IMR-90 (cell line): Measurements from ENCODE around the gene VPS26B. TPM values are rescaled to one million over a fixed set of nuclear protein-coding genes. Genes with fewer than 3 reads are reported as not detected.
A peak's percentile ranks its signal among the peaks of the same experiment; 100 is the strongest.

Experiments
- ATAC-seq: fragments of 200-7000 bp; cut with Tn5 transposase; 2 replicates; pipeline ENCODE4 v1.9.1; 2020; ENCODE audit warnings: low read depth, mild to moderate bottlenecking, moderate library complexity
- Bru-seq: library from RNA; stranded (reverse); fragments of 400-500 nt; gene quantifications from one replicate; lab custom pipeline; 2021; lab: Mats Ljungman, UMichigan
- BruChase-seq, 2 experiments: library from RNA; stranded (reverse); fragments of 400-500 nt; gene quantifications; one replicate each; lab custom pipeline; 2021; lab: Mats Ljungman, UMichigan
- BruUV-seq: library from RNA; stranded (reverse); fragments of 400-500 nt; replicated peaks from 2 replicates; lab custom pipeline; 2021; lab: Mats Ljungman, UMichigan
- CTCF ChIA-PET: fragments of 300-600 bp; formaldehyde crosslinking; extraction: SDS; loops from one replicate; lab custom pipeline; 2021; ENCODE audit warnings: antibody characterized with exemption; lab: Yijun Ruan, JAX
- POLR2A ChIA-PET: fragments of 300-600 bp; sonication (Branson Sonifier 250); formaldehyde crosslinking; loops from one replicate; lab custom pipeline; 2022; ENCODE audit warnings: antibody characterized with exemption; ENCODE audit not compliant: unreplicated experiment; lab: Charles Lee
- DNase-seq: peaks from one replicate; pipeline ENCODE4 v3.0.0; 2013
- H2AFZ ChIP-seq: replicated peaks from 2 replicates; pipeline ENCODE3; 2013; ENCODE audit warnings: low read length, mild to moderate bottlenecking; ENCODE audit not compliant: poor library complexity
- H2AK5ac ChIP-seq: 2 replicates; pipeline ENCODE4 v1.6.1; 2013; ENCODE audit warnings: low read depth, low read length, inconsistent platforms
- H2AK9ac ChIP-seq: replicated peaks from 2 replicates; pipeline ENCODE3; 2013; ENCODE audit warnings: mild to moderate bottlenecking, low read depth, low read length, moderate library complexity; ENCODE audit not compliant: poor library complexity
- H2BK120ac ChIP-seq: 2 replicates; pipeline ENCODE4 v1.6.1; 2013; ENCODE audit warnings: low read depth, low read length, inconsistent platforms
- H2BK15ac ChIP-seq: 3 replicates; pipeline ENCODE4 v1.6.1; 2013; ENCODE audit warnings: low read depth, low read length, inconsistent platforms
- H2BK20ac ChIP-seq: 2 replicates; pipeline ENCODE4 v1.6.1; 2013; ENCODE audit warnings: low read depth, mild to moderate bottlenecking, inconsistent platforms, low read length, moderate library complexity
- H2BK5ac ChIP-seq: 2 replicates; pipeline ENCODE4 v1.6.1; 2013; ENCODE audit warnings: mild to moderate bottlenecking, low read depth, low read length, inconsistent platforms; ENCODE audit not compliant: poor library complexity, severe bottlenecking
- H3K14ac ChIP-seq: replicated peaks from 2 replicates; pipeline ENCODE4 v1.6.1; 2013; ENCODE audit warnings: low read depth, low read length, inconsistent platforms
- H3K18ac ChIP-seq: 2 replicates; pipeline ENCODE4 v1.6.1; 2013; ENCODE audit warnings: low read depth, low read length, control low read depth
- H3K23ac ChIP-seq: 2 replicates; pipeline ENCODE4 v1.6.1; 2013; ENCODE audit warnings: low read depth, low read length, inconsistent platforms
- H3K27ac ChIP-seq: 2 replicates; pipeline ENCODE4 v1.5.1; 2013; ENCODE audit warnings: mild to moderate bottlenecking, control low read depth, low read length; ENCODE audit not compliant: insufficient read depth
- H3K27me3 ChIP-seq: 2 replicates; pipeline ENCODE4 v1.6.1; 2013; ENCODE audit warnings: low read length; ENCODE audit not compliant: control insufficient read depth, insufficient read depth
- H3K36me3 ChIP-seq: 2 replicates; pipeline ENCODE4 v1.6.1; 2013; ENCODE audit warnings: low read length, mixed read lengths; ENCODE audit not compliant: control insufficient read depth, insufficient read depth
- H3K4ac ChIP-seq: 2 replicates; pipeline ENCODE4 v1.6.1; 2013; ENCODE audit warnings: low read depth, low read length, inconsistent platforms
- H3K4me1 ChIP-seq: 2 replicates; pipeline ENCODE4 v1.6.1; 2013; ENCODE audit warnings: low read length, mixed read lengths; ENCODE audit not compliant: control insufficient read depth, insufficient read depth
- H3K4me2 ChIP-seq: 2 replicates; pipeline ENCODE4 v1.6.1; 2013; ENCODE audit warnings: low read depth, mild to moderate bottlenecking, control low read depth, low read length, moderate library complexity
- H3K4me3 ChIP-seq: 2 replicates; pipeline ENCODE4 v1.5.1; 2013; ENCODE audit warnings: low read depth, mild to moderate bottlenecking, control low read depth, low read length, moderate library complexity; ENCODE audit not compliant: insufficient read depth
- H3K56ac ChIP-seq: 2 replicates; pipeline ENCODE4 v1.6.1; 2013; ENCODE audit warnings: low read length, inconsistent platforms; ENCODE audit not compliant: insufficient read depth; ENCODE audit errors: extremely low read depth
- H3K79me1 ChIP-seq, 2 experiments: 2 replicates each; pipeline ENCODE4 v1.6.1; 2013; ENCODE audit warnings: low read length in 2 of 2, inconsistent platforms in 1 of 2, low read depth in 1 of 2
- H3K9ac ChIP-seq: 2 replicates; pipeline ENCODE4 v1.6.1; 2013; ENCODE audit warnings: low read depth, low read length, control low read depth
- H3K9me1 ChIP-seq: 2 replicates; pipeline ENCODE4 v1.6.1; 2013; ENCODE audit warnings: low read length, inconsistent platforms; ENCODE audit not compliant: insufficient read depth
- H3K9me3 ChIP-seq: 2 replicates; pipeline ENCODE4 v1.6.1; 2013; ENCODE audit warnings: low read length; ENCODE audit not compliant: control insufficient read depth, insufficient read depth
- H4K20me1 ChIP-seq: 2 replicates; pipeline ENCODE4 v1.6.1; 2013; ENCODE audit warnings: low read length, inconsistent platforms; ENCODE audit not compliant: insufficient read depth
- H4K5ac ChIP-seq: 2 replicates; pipeline ENCODE4 v1.6.1; 2013; ENCODE audit warnings: mild to moderate bottlenecking, low read depth, low read length, control low read depth
- H4K8ac ChIP-seq, 2 experiments: 2 replicates each; pipeline ENCODE4 v1.6.1; 2013; ENCODE audit warnings: low read depth in 2 of 2, low read length in 2 of 2, control low read depth in 1 of 2, inconsistent platforms in 1 of 2
- H4K91ac ChIP-seq: 2 replicates; pipeline ENCODE4 v1.6.1; 2013; ENCODE audit warnings: low read depth, low read length, inconsistent platforms; ENCODE audit not compliant: insufficient read depth
- BHLHE40 ChIP-seq: fragments of 150-350 bp; IDR thresholded peaks from 2 replicates; pipeline ENCODE4 v1.6.1; 2016; ENCODE audit warnings: mild to moderate bottlenecking, low read depth, low read length
- CEBPB ChIP-seq: IDR thresholded peaks from 2 replicates; pipeline ENCODE4 v1.6.1; 2012; ENCODE audit warnings: low read depth, low read length, improper control_type of control experiment
- CTCF ChIP-seq: conservative IDR thresholded peaks from 2 replicates; pipeline ENCODE4 v1.5.1; 2012; ENCODE audit warnings: mild to moderate bottlenecking, low read depth, low read length, improper control_type of control experiment
- FOS ChIP-seq: fragments of 150-350 bp; IDR thresholded peaks from 2 replicates; pipeline ENCODE4 v1.6.1; 2016; ENCODE audit warnings: low read depth, low read length
- MAZ ChIP-seq: IDR thresholded peaks from 2 replicates; pipeline ENCODE4 v1.6.1; 2012; ENCODE audit warnings: low read depth, mild to moderate bottlenecking, low read length, improper control_type of control experiment, moderate library complexity, borderline replicate concordance
- MXI1 ChIP-seq: IDR thresholded peaks from 2 replicates; pipeline ENCODE4 v1.6.1; 2012; ENCODE audit warnings: low read depth, mild to moderate bottlenecking, low read length, moderate library complexity, borderline replicate concordance
- POLR2A ChIP-seq: IDR thresholded peaks from 2 replicates; pipeline ENCODE4 v1.6.1; 2012; ENCODE audit warnings: mild to moderate bottlenecking, low read depth, low read length
- RAD21 ChIP-seq: IDR thresholded peaks from 2 replicates; pipeline ENCODE4 v1.6.1; 2012; ENCODE audit warnings: low read length, improper control_type of control experiment
- USF2 ChIP-seq: fragments of 150-350 bp; IDR thresholded peaks from 2 replicates; pipeline ENCODE4 v1.6.1; 2017; ENCODE audit warnings: mild to moderate bottlenecking, antibody characterized with exemption, low read length, low read depth
- WGBS, 2 experiments: methylation state at CpG; one replicate each; pipeline versions ENCODE4 v1.1.5 to v1.1.7; 2013; ENCODE audit warnings: missing lambda C conversion rate in 2 of 2; ENCODE audit not compliant: insufficient read length in 1 of 2; ENCODE audit errors: extremely low coverage in 2 of 2; 5-methylcytosine and 5-hydroxymethylcytosine counted together
- dilution Hi-C: fragments of 300-500 bp; cut with HindIII; formaldehyde crosslinking; loops from one replicate; pipeline ENCODE4 v1.14.3; 2018; ENCODE audit warnings: low sequenced_read_pairs; ENCODE audit not compliant: unreplicated experiment
- in situ Hi-C: fragments of 300-500 bp; cut with MboI; formaldehyde crosslinking; loops from 3 replicates; pipeline ENCODE4 v1.14.3; 2019; ENCODE audit warnings: low sequenced_read_pairs, inconsistent platforms, mixed read lengths
- intact Hi-C: fragments of 100-400 bp; cut with micrococcal nuclease; formaldehyde crosslinking; loops from 2 replicates; pipeline ENCODE4 v1.10.0; 2022
- long read RNA-seq: library from polyadenylated mRNA; unstranded; transcript quantifications from one replicate; pipeline ENCODE4 v2.0.0, GENCODE V29; 2021; ENCODE audit not compliant: unreplicated experiment
- polyA plus RNA-seq, 3 experiments: library from polyadenylated mRNA; depleted of rRNA; stranded (reverse); fragments of >200 nt; gene quantifications; 2 replicates each; pipeline ENCODE4 v1.2.3, GENCODE V29; 2012; ENCODE audit warnings: low replicate concordance in 1 of 3
- total RNA-seq: library from RNA; depleted of rRNA; stranded (reverse); fragments of >200 nt; gene quantifications from 2 replicates; pipeline ENCODE4 v1.2.3, GENCODE V29; 2012; rRNA removed

Gene VPS26B
- 38.9 and 51.1 TPM in 2 replicates for total RNA-seq
- polyA plus RNA-seq (2012; rRNA removed), result 39.5 and 41.6 TPM in 2 replicates
- polyA plus RNA-seq (2012; cell fraction: cytosol; rRNA removed), result 31.6 and 35.7 TPM in 2 replicates
- polyA plus RNA-seq (2012; cell fraction: nucleus; rRNA removed; ENCODE audit: low replicate concordance), result 75.7 and 105 TPM in 2 replicates
- percentile 72 among the genes with signal in this experiment for Bru-seq, nascent RNA
- percentile 88 among the genes with signal in this experiment for BruChase-seq, experiment 1, labeled RNA remaining after a 6-hour chase
- BruChase-seq, experiment 2, labeled RNA remaining after a 2-hour chase, result percentile 89 among the genes with signal in this experiment
- long read RNA-seq, transcript VPS26B-201 (6 exons, 3,691 nt), result major isoform, 103 of 141 reads
- long read RNA-seq, partial matches to known transcripts, result 27 of 141 reads
- long read RNA-seq, other reads (novel, unspliced or antisense), result 9 of 141 reads

- Histone ChIP-seq H3K4me2 (peak within 1 kb of the TSS; percentile 96), H3K27me3 (no peaks in the 10 kb centered on the region), H4K8ac (peak within 1 kb of the TSS; percentile 77 to 81), H4K91ac (peak within 1 kb of the TSS; percentile 39), H2BK5ac (peak within 1 kb of the TSS; percentile 75), H3K4me1 (peaks cover 3% of the 10 kb centered on the region; the same call in 1 of the 2 replicates), H2AFZ (peak within 1 kb of the TSS; percentile 92), H3K4me3 (peak within 1 kb of the TSS; percentile 70), H3K79me1 (peaks cover 11 to 43% of the 10 kb centered on the region in 2 experiments), H3K9me3 (no peaks in the 10 kb centered on the region), H3K27ac (peak within 1 kb of the TSS; percentile 82), H3K4ac (peak within 1 kb of the TSS; percentile 77), H2BK20ac (no peak within 1 kb of the TSS), H3K23ac (peak within 1 kb of the TSS; percentile 91), H3K56ac (peak within 1 kb of the TSS; percentile 33), H4K20me1 (peaks cover 16% of the 10 kb centered on the region), H2BK120ac (peak within 1 kb of the TSS; percentile 21), H3K18ac (peak within 1 kb of the TSS; percentile 43), H3K9me1 (peaks cover 15% of the 10 kb centered on the region), H3K36me3 (peaks cover 2% of the 10 kb centered on the region), H2AK5ac (0 out of 2 replicates have a peak within 1 kb of the TSS, but pooled peaks have one; percentile 49), H2BK15ac (peak within 1 kb of the TSS; percentile 6; the same call in 1 of the 3 replicates), H4K5ac (peak within 1 kb of the TSS; percentile 72), H3K9ac (peak within 1 kb of the TSS; percentile 91), H3K14ac (peak within 1 kb of the TSS; percentile 79), H2AK9ac (peak within 1 kb of the TSS; percentile 92)
- in situ Hi-C loops, result no loop called here
- peak; percentile 93 for DNase-seq
- POLR2A ChIA-PET, result interaction anchor here (0.6 kb wide), 1 partner anchor 42 kb away, joined by 3 read pairs; no protein-coding TSS in a partner anchor
- CTCF ChIA-PET, result interaction anchor here (1.0 kb wide), 1 partner anchor 13 kb away, joined by 3 read pairs; no protein-coding TSS in a partner anchor
- WGBS, 2 experiments, result 0% methylated on average over 47 of the region's 89 CpGs; no CpG with 5 or more reads in 1 of the 2 experiments
- intact Hi-C loops, result loop anchor here (1.0 to 10.0 kb wide), 3 partner anchors 29 to 299 kb away; partner anchors contain the start of genes ACAD8 and THYN1
- BruUV-seq, result no TSS peak
- peak; percentile 71 for TF ChIP-seq POLR2A
- 0 out of 2 replicates have a peak, but pooled peaks have one; percentile 7 for TF ChIP-seq USF2
- TF ChIP-seq CTCF, result no peak
- peak; percentile 54; the same call in 1 of the 2 replicates for TF ChIP-seq FOS
- peak; percentile 99 for TF ChIP-seq MXI1
- peak; percentile 76 for TF ChIP-seq BHLHE40
- TF ChIP-seq RAD21, result no peak
- no peak for TF ChIP-seq CEBPB
- TF ChIP-seq MAZ, result peak; percentile 73
- peak; percentile 85 for ATAC-seq
- dilution Hi-C loops, result no loop called here
Measured at GRCh38 chr11:134223836-134224709, at the start of gene VPS26B, which contains the start of gene NCAPD3. Gene VPS26B (plus strand): TSS chr11:134224671. CDS start chr11:134225123, 452 bp downstream. Gene NCAPD3 (minus strand): TSS chr11:134223967. CDS start chr11:134223926, 41 bp downstream.
